Suprapubic skin (tissue), 4 donors: ENCODE data around the gene SGPP1. TPM values are rescaled to one million over a fixed set of nuclear protein-coding genes. Genes with fewer than 3 reads are reported as not detected.
"Not testable (repeated sequence)": the region's sequence is repeated elsewhere in the genome, so short reads cannot be mapped to it uniquely, and the experiment has no call there.

Experiments used
- DNase-seq, 2 donors: peaks; one replicate each; pipeline ENCODE4 v3.0.0-alpha.2; 2019; ENCODE audit warnings: low spot score in 2 of 2
- H3K27ac ChIP-seq: fragments of 200-600 bp; sonication (generic); one replicate; pipeline ENCODE4 v1.5.1; 2019
- H3K27me3 ChIP-seq: fragments of 200-600 bp; sonication (generic); one replicate; pipeline ENCODE4 v1.5.1; 2019
- H3K36me3 ChIP-seq: fragments of 200-600 bp; sonication (generic); one replicate; pipeline ENCODE4 v1.5.1; 2019
- H3K4me1 ChIP-seq: fragments of 200-600 bp; sonication (generic); one replicate; pipeline ENCODE4 v1.5.1; 2019
- H3K4me3 ChIP-seq: fragments of 200-600 bp; sonication (generic); one replicate; pipeline ENCODE4 v1.5.1; 2019; ENCODE audit warnings: mild to moderate bottlenecking
- H3K9me3 ChIP-seq: fragments of 200-600 bp; sonication (generic); one replicate; pipeline ENCODE4 v1.5.1; 2019
- EP300 ChIP-seq: sonication (generic); formaldehyde crosslinking; IDR thresholded peaks from one replicate; pipeline ENCODE4 v1.6.1; 2017; ENCODE audit warnings: antibody characterized with exemption
- POLR2A ChIP-seq, 2 donors: fragments of 450-650 bp; IDR thresholded peaks; one replicate each; pipeline ENCODE4 v1.6.1; 2017; ENCODE audit warnings: antibody characterized with exemption in 2 of 2, mild to moderate bottlenecking in 2 of 2, moderate library complexity in 2 of 2
- POLR2AphosphoS5 ChIP-seq, 3 donors: sonication (generic); formaldehyde crosslinking; IDR thresholded peaks; one replicate each; pipeline ENCODE4 v1.6.1; 2017; ENCODE audit warnings: antibody characterized with exemption in 3 of 3
- WGBS: methylation state at CpG from one replicate; pipeline ENCODE4 v1.1.5; 2018; 5-methylcytosine and 5-hydroxymethylcytosine counted together
- total RNA-seq, 4 donors: library from RNA; depleted of rRNA; stranded (reverse); fragments of >200 nt; gene quantifications; one replicate each; pipeline ENCODE4 v1.1.0, GENCODE V29; 2016
- TF ChIP-seq, protein P1 (sequence below), 2 donors: fragments of 200-600 bp in 1 of 2; fragments of 450-650 bp in 1 of 2; sonication (generic) in 1 of 2; IDR thresholded peaks; one replicate each; pipeline ENCODE4 v1.5.1; 2016 to 2019; ENCODE audit warnings: antibody characterized with exemption in 2 of 2, mild to moderate bottlenecking in 1 of 2, moderate library complexity in 1 of 2

The SGPP1 gene
- total RNA-seq, 4 donors from 2014 or later, result 5.4 to 10.9 (median 8.0) TPM

- TF ChIP-seq, protein P1, sequence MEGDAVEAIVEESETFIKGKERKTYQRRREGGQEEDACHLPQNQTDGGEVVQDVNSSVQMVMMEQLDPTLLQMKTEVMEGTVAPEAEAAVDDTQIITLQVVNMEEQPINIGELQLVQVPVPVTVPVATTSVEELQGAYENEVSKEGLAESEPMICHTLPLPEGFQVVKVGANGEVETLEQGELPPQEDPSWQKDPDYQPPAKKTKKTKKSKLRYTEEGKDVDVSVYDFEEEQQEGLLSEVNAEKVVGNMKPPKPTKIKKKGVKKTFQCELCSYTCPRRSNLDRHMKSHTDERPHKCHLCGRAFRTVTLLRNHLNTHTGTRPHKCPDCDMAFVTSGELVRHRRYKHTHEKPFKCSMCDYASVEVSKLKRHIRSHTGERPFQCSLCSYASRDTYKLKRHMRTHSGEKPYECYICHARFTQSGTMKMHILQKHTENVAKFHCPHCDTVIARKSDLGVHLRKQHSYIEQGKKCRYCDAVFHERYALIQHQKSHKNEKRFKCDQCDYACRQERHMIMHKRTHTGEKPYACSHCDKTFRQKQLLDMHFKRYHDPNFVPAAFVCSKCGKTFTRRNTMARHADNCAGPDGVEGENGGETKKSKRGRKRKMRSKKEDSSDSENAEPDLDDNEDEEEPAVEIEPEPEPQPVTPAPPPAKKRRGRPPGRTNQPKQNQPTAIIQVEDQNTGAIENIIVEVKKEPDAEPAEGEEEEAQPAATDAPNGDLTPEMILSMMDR (IDR thresholded peaks at IDR 0.05), result no peak
- TF ChIP-seq POLR2A (IDR thresholded peaks at IDR 0.05) (no peak), POLR2AphosphoS5 (IDR thresholded peaks at IDR 0.05) (no peak), EP300 (no peak)
- no peak for DNase-seq
- no peaks in the 10 kb centered on the region for H3K27me3 ChIP-seq
- H3K27ac ChIP-seq, result no peak overlapping the region
- H3K36me3 ChIP-seq, result no peaks in the 10 kb centered on the region
- H3K9me3 ChIP-seq, result no peaks in the 10 kb centered on the region
- no peaks in the 10 kb centered on the region for H3K4me1 ChIP-seq
- no peak overlapping the region for H3K4me3 ChIP-seq
Observed at GRCh38 chr14:63757211-63757610, 29.3 kb upstream of the SGPP1 start.

- WGBS, result 74% methylated on average over 6 of the region's 6 CpGs
- Histone ChIP-seq H3K27me3 (no peaks in the 10 kb centered on the region), H3K9me3 (no peaks in the 10 kb centered on the region), H3K4me3 (no peak overlapping the region), H3K4me1 (no peaks in the 10 kb centered on the region), H3K27ac (no peak overlapping the region), H3K36me3 (no peaks in the 10 kb centered on the region)
- DNase-seq, result no peak
- TF ChIP-seq POLR2AphosphoS5 (IDR thresholded peaks at IDR 0.05) (no peak), POLR2A (IDR thresholded peaks at IDR 0.05) (no peak), EP300 (no peak)
- TF ChIP-seq, protein P1 (IDR thresholded peaks at IDR 0.05), result no peak
Observed at GRCh38 chr14:63752449-63753169, 24.7 kb upstream of the SGPP1 start.

GRCh38 chr14:63751076-63751475, 23.2 kb upstream of the SGPP1 start:
- not testable (repeated sequence) for H3K27me3 ChIP-seq, H3K27ac ChIP-seq, DNase-seq, H3K9me3 ChIP-seq, H3K4me3 ChIP-seq, H3K4me1 ChIP-seq, H3K36me3 ChIP-seq
- WGBS, result 96% methylated on average over 4 of the region's 39 CpGs

DNA sequence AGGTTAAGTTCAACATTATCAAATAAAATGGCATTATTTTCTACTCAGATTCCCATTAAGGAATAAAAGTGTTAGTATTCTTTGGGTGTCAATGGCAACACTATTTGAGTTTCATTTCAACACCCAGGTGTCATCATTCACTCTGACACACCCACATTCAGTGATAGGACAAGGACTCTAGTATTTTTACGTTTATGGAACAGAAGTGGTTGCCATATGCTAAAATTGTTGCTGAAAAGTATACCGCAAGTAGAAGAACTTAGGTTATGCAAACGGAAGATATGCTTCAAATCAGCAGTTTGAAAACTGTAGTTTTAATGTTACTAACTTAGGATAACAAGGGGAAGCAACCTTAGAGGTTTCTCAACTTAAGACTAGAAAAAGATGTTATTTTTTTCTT, 20.0 kb upstream of the SGPP1 start:
- TF ChIP-seq EP300, result no peak
- TF ChIP-seq, protein P1 (IDR thresholded peaks at IDR 0.05), result no peak
- no peak for TF ChIP-seq POLR2AphosphoS5 (IDR thresholded peaks at IDR 0.05)
- TF ChIP-seq POLR2A (IDR thresholded peaks at IDR 0.05), result no peak
- H3K9me3 ChIP-seq, result no peaks in the 10 kb centered on the region

GRCh38 chr14:63745858-63746425, 18.1 kb upstream of the SGPP1 start:
- TF ChIP-seq, protein P1 (IDR thresholded peaks at IDR 0.05), result no peak
- TF ChIP-seq POLR2AphosphoS5 (IDR thresholded peaks at IDR 0.05) (no peak), POLR2A (IDR thresholded peaks at IDR 0.05) (no peak), EP300 (no peak)
- Histone ChIP-seq H3K27ac (no peak overlapping the region), H3K36me3 (no peaks in the 10 kb centered on the region), H3K9me3 (no peaks in the 10 kb centered on the region), H3K4me1 (no peaks in the 10 kb centered on the region), H3K4me3 (no peak overlapping the region), H3K27me3 (no peaks in the 10 kb centered on the region)
- 36% methylated on average over 4 of the region's 4 CpGs for WGBS
- DNase-seq, result no peak

More for the DNA sequence above, 20.0 kb upstream of the SGPP1 start:
- WGBS, result 63% methylated on average over 3 of the region's 3 CpGs
- no peaks in the 10 kb centered on the region for H3K4me1 ChIP-seq
- no peak overlapping the region for H3K4me3 ChIP-seq
- no peaks in the 10 kb centered on the region for H3K27me3 ChIP-seq
- no peak overlapping the region for H3K27ac ChIP-seq
- H3K36me3 ChIP-seq, result no peaks in the 10 kb centered on the region
- no peak for DNase-seq
